HFFc6 (cell line): Measurements from ENCODE around the gene GRIP2. TPM values are rescaled to one million over a fixed set of nuclear protein-coding genes. Genes with fewer than 3 reads are reported as not detected.

Experiments
- DNase-seq: peaks from one replicate; pipeline ENCODE4 v3.0.0-alpha.2; 2018
- H3K27ac Mint-ChIP-seq: 2 replicates; pipeline ENCODE4 v1.8.0; 2020; ENCODE audit warnings: mild to moderate bottlenecking, mixed read lengths
- H3K27me3 Mint-ChIP-seq: 2 replicates; pipeline ENCODE4 v1.8.0; 2021; ENCODE audit warnings: mild to moderate bottlenecking, moderate library complexity, mixed read lengths; ENCODE audit not compliant: insufficient read depth
- H3K36me3 Mint-ChIP-seq: 2 replicates; pipeline ENCODE4 v1.8.0; 2021; ENCODE audit warnings: low read depth, mixed read lengths
- H3K4me1 Mint-ChIP-seq: 2 replicates; pipeline ENCODE4 v1.8.0; 2020; ENCODE audit warnings: low read depth, mixed read lengths
- H3K4me3 Mint-ChIP-seq: 2 replicates; pipeline ENCODE4 v1.8.0; 2020; ENCODE audit warnings: mild to moderate bottlenecking, moderate library complexity, mixed read lengths
- H3K9me3 Mint-ChIP-seq: 2 replicates; pipeline ENCODE4 v1.8.0; 2020; ENCODE audit warnings: mild to moderate bottlenecking, mixed read lengths
- CTCF ChIP-seq: fragments of 200-600 bp; sonication (generic); IDR thresholded peaks from 2 replicates; pipeline ENCODE4 v1.5.0; 2021; ENCODE audit warnings: antibody characterized with exemption, mild to moderate bottlenecking
- total RNA-seq, 6 experiments: library from RNA; stranded (reverse); fragmentation: NEBNext Ultra II Directional; extraction: Animal tissue kit (Norgen Biotek cat#: 25700); gene quantifications; 2 replicates in 1 of 6; 3 replicates in 5 of 6; pipeline ENCODE4 v1.2.3, GENCODE V29; 2021

The GRIP2 gene
- total RNA-seq, 6 experiments from 2014 or later, result 0.05 to 0.25 (median 0.13) TPM; not detected in 2

- TF ChIP-seq CTCF, result no peak
- no peak overlapping the region for H3K4me3 Mint-ChIP-seq
- DNase-seq, result no peak
- H3K4me1 Mint-ChIP-seq, result no peaks in the 10 kb centered on the region
- peaks cover 15% of the 10 kb centered on the region for H3K9me3 Mint-ChIP-seq
- peaks cover 5% of the 10 kb centered on the region for H3K36me3 Mint-ChIP-seq
- peaks cover 20% of the 10 kb centered on the region for H3K27me3 Mint-ChIP-seq
- H3K27ac Mint-ChIP-seq, result no peak overlapping the region
These were observed 34.9 kb downstream of the GRIP2 start for GRCh38 chr3:14505001-14505802.

- H3K27me3 Mint-ChIP-seq, result peaks cover 18% of the 10 kb centered on the region
- H3K4me3 Mint-ChIP-seq, result no peak overlapping the region
- no peaks in the 10 kb centered on the region for H3K4me1 Mint-ChIP-seq
- peaks cover 5% of the 10 kb centered on the region for H3K36me3 Mint-ChIP-seq
- peaks cover 15% of the 10 kb centered on the region for H3K9me3 Mint-ChIP-seq
- TF ChIP-seq CTCF, result no peak
- H3K27ac Mint-ChIP-seq, result no peak overlapping the region
- no peak for DNase-seq
These were observed 36.5 kb downstream of the GRIP2 start for GRCh38 chr3:14503706-14504065.

- no peak overlapping the region for H3K27ac Mint-ChIP-seq
- DNase-seq, result no peak
- H3K27me3 Mint-ChIP-seq, result peaks cover 20% of the 10 kb centered on the region
- peaks cover 5% of the 10 kb centered on the region for H3K36me3 Mint-ChIP-seq
- TF ChIP-seq CTCF, result no peak
- H3K9me3 Mint-ChIP-seq, result peaks cover 15% of the 10 kb centered on the region
- H3K4me3 Mint-ChIP-seq, result no peak overlapping the region
- H3K4me1 Mint-ChIP-seq, result no peaks in the 10 kb centered on the region
These were observed 37.0 kb downstream of the GRIP2 start for GRCh38 chr3:14503033-14503705.

GRCh38 chr3:14502472-14502871 lies 37.7 kb downstream of the GRIP2 start:
- Mint-ChIP-seq H3K4me1 (no peaks in the 10 kb centered on the region), H3K27ac (no peak overlapping the region), H3K4me3 (no peak overlapping the region), H3K9me3 (peaks cover 15% of the 10 kb centered on the region), H3K27me3 (peaks cover 22% of the 10 kb centered on the region), H3K36me3 (peaks cover 5% of the 10 kb centered on the region)
- DNase-seq, result no peak
- TF ChIP-seq CTCF, result no peak

GRCh38 chr3:14497321-14497720 lies 42.8 kb downstream of the GRIP2 start:
- H3K27ac Mint-ChIP-seq, result no peak overlapping the region
- DNase-seq, result no peak
- peaks cover 6% of the 10 kb centered on the region; the same call in 1 of the 2 replicates for H3K9me3 Mint-ChIP-seq
- H3K4me3 Mint-ChIP-seq, result no peak overlapping the region
- TF ChIP-seq CTCF, result no peak
- H3K4me1 Mint-ChIP-seq, result no peaks in the 10 kb centered on the region
- H3K27me3 Mint-ChIP-seq, result peaks cover 13% of the 10 kb centered on the region
- H3K36me3 Mint-ChIP-seq, result no peaks in the 10 kb centered on the region
